H1 (cell line): ENCODE measurements around the gene POLR1C. TPM values are rescaled to one million over a fixed set of nuclear protein-coding genes. Genes with fewer than 3 reads are reported as not detected.

ENCODE experiments used
- SP2 ChIP-seq: IDR thresholded peaks from 2 replicates; pipeline ENCODE4 v1.6.1; 2012; ENCODE audit warnings: mild to moderate bottlenecking, low read length, inconsistent platforms
- polyA plus RNA-seq, 7 experiments: library from polyadenylated mRNA; depleted of rRNA in 3 of 7; stranded (reverse) in 5 of 7; unstranded in 2 of 7; fragments of >200 nt in 5 of 7; fragments of 200-250 nt in 2 of 7; gene quantifications; 1 replicate in 5 of 7; 2 replicates in 1 of 7; 4 replicates in 1 of 7; pipeline versions ENCODE4 v1.2.1 to v1.2.3, GENCODE V29; 2011 to 2013; ENCODE audit warnings: missing spikeins in 2 of 7, mixed read lengths in 2 of 7
- total RNA-seq: library from RNA; stranded (reverse); fragmentation: NEBNext Ultra II Directional; extraction: Animal tissue kit (Norgen Biotek cat#: 25700); gene quantifications from 2 replicates; pipeline ENCODE4 v1.2.1, GENCODE V29; 2021
- TF ChIP-seq, protein P1 (sequence below): fragments of 300-600 bp; sonication (generic); IDR thresholded peaks from 2 replicates; pipeline ENCODE4 v1.7.1; 2012; ENCODE audit warnings: low read length, moderate library complexity, mild to moderate bottlenecking, inconsistent platforms; ENCODE audit not compliant: insufficient replicate concordance

Gene POLR1C
- total and polyA plus RNA-seq, 2 of the 8 experiments (the other 6 are each of a cell fraction or from before 2014, with no cell fraction given) = 42.9 to 49.6 TPM

DNA sequence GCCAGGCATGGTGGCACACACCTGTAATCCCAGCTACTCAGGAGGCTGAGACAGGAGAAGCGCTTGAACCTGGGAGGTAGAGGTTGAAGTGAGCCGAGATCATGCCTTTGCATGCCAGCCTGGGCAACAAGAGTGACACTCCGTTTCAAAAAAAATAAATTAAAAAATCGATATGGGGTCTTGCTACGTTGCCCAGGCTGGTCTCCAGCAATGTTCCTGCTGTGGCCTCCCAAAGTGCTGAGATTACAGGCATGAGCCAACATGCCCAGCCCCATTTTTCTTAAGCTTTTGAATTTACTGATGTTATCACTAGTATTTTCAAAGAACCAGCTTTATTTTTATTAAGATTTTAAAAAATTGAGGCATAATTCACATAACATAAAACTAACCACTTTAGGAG, 23.6 kb downstream of the POLR1C start (continued):
- TF ChIP-seq, protein P1, sequence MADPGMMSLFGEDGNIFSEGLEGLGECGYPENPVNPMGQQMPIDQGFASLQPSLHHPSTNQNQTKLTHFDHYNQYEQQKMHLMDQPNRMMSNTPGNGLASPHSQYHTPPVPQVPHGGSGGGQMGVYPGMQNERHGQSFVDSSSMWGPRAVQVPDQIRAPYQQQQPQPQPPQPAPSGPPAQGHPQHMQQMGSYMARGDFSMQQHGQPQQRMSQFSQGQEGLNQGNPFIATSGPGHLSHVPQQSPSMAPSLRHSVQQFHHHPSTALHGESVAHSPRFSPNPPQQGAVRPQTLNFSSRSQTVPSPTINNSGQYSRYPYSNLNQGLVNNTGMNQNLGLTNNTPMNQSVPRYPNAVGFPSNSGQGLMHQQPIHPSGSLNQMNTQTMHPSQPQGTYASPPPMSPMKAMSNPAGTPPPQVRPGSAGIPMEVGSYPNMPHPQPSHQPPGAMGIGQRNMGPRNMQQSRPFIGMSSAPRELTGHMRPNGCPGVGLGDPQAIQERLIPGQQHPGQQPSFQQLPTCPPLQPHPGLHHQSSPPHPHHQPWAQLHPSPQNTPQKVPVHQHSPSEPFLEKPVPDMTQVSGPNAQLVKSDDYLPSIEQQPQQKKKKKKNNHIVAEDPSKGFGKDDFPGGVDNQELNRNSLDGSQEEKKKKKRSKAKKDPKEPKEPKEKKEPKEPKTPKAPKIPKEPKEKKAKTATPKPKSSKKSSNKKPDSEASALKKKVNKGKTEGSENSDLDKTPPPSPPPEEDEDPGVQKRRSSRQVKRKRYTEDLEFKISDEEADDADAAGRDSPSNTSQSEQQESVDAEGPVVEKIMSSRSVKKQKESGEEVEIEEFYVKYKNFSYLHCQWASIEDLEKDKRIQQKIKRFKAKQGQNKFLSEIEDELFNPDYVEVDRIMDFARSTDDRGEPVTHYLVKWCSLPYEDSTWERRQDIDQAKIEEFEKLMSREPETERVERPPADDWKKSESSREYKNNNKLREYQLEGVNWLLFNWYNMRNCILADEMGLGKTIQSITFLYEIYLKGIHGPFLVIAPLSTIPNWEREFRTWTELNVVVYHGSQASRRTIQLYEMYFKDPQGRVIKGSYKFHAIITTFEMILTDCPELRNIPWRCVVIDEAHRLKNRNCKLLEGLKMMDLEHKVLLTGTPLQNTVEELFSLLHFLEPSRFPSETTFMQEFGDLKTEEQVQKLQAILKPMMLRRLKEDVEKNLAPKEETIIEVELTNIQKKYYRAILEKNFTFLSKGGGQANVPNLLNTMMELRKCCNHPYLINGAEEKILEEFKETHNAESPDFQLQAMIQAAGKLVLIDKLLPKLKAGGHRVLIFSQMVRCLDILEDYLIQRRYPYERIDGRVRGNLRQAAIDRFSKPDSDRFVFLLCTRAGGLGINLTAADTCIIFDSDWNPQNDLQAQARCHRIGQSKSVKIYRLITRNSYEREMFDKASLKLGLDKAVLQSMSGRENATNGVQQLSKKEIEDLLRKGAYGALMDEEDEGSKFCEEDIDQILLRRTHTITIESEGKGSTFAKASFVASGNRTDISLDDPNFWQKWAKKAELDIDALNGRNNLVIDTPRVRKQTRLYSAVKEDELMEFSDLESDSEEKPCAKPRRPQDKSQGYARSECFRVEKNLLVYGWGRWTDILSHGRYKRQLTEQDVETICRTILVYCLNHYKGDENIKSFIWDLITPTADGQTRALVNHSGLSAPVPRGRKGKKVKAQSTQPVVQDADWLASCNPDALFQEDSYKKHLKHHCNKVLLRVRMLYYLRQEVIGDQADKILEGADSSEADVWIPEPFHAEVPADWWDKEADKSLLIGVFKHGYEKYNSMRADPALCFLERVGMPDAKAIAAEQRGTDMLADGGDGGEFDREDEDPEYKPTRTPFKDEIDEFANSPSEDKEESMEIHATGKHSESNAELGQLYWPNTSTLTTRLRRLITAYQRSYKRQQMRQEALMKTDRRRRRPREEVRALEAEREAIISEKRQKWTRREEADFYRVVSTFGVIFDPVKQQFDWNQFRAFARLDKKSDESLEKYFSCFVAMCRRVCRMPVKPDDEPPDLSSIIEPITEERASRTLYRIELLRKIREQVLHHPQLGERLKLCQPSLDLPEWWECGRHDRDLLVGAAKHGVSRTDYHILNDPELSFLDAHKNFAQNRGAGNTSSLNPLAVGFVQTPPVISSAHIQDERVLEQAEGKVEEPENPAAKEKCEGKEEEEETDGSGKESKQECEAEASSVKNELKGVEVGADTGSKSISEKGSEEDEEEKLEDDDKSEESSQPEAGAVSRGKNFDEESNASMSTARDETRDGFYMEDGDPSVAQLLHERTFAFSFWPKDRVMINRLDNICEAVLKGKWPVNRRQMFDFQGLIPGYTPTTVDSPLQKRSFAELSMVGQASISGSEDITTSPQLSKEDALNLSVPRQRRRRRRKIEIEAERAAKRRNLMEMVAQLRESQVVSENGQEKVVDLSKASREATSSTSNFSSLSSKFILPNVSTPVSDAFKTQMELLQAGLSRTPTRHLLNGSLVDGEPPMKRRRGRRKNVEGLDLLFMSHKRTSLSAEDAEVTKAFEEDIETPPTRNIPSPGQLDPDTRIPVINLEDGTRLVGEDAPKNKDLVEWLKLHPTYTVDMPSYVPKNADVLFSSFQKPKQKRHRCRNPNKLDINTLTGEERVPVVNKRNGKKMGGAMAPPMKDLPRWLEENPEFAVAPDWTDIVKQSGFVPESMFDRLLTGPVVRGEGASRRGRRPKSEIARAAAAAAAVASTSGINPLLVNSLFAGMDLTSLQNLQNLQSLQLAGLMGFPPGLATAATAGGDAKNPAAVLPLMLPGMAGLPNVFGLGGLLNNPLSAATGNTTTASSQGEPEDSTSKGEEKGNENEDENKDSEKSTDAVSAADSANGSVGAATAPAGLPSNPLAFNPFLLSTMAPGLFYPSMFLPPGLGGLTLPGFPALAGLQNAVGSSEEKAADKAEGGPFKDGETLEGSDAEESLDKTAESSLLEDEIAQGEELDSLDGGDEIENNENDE = no peak
- no peak for TF ChIP-seq SP2
